ENCODE measurements around the gene ENO1.

DNA sequence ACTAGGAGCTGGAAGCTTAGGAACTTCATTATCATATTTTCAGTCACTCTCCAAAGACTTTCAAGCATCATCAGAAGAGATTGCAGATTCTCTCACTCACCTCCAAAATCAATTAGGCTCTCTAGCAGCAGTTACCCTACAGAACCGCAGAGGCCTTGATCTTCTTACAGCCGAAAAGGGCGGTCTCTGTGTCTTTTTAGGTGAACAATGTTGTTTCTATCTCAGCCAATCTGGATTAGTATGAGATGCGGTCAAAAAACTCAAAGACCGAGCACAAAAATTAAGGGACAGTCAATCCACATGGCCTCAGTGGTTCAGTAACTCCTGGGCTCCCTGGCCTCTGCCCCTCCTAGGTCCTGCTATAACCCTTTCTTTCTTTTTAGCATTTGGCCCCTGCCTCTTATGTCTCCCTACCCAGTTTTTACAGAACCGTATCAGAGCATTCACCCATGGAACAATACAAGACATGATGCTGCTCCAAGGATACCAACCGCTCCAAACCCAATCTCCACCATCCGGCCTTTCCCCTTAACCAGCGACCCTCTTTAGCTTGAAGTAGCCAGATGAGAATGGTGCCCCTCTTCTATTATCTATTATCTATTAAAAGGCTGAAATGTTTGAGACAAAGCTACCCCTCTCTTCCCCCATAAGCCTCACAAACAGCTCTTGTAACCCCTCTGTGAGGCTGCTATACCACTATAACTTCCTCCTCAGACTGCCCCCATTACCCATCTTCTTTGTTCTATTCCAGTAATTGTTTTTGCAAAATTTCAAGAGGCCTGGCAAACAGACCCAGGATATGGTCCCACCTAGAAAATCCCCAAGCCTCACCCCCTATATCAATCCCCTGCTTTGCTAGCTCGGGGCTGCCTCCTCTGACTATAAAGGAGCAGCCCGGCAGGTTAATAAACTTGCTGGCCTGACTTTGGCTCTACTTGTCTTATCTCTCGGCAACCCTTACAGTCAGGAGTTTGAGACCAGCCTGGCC is 48.5 kb upstream of the ENO1 start:
- TF ChIP-seq, protein P1, sequence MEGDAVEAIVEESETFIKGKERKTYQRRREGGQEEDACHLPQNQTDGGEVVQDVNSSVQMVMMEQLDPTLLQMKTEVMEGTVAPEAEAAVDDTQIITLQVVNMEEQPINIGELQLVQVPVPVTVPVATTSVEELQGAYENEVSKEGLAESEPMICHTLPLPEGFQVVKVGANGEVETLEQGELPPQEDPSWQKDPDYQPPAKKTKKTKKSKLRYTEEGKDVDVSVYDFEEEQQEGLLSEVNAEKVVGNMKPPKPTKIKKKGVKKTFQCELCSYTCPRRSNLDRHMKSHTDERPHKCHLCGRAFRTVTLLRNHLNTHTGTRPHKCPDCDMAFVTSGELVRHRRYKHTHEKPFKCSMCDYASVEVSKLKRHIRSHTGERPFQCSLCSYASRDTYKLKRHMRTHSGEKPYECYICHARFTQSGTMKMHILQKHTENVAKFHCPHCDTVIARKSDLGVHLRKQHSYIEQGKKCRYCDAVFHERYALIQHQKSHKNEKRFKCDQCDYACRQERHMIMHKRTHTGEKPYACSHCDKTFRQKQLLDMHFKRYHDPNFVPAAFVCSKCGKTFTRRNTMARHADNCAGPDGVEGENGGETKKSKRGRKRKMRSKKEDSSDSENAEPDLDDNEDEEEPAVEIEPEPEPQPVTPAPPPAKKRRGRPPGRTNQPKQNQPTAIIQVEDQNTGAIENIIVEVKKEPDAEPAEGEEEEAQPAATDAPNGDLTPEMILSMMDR (IDR thresholded peaks at IDR 0.05; ENCODE audit: low read depth, low read length, missing input control): no peak
- TF ChIP-seq, protein P2, sequence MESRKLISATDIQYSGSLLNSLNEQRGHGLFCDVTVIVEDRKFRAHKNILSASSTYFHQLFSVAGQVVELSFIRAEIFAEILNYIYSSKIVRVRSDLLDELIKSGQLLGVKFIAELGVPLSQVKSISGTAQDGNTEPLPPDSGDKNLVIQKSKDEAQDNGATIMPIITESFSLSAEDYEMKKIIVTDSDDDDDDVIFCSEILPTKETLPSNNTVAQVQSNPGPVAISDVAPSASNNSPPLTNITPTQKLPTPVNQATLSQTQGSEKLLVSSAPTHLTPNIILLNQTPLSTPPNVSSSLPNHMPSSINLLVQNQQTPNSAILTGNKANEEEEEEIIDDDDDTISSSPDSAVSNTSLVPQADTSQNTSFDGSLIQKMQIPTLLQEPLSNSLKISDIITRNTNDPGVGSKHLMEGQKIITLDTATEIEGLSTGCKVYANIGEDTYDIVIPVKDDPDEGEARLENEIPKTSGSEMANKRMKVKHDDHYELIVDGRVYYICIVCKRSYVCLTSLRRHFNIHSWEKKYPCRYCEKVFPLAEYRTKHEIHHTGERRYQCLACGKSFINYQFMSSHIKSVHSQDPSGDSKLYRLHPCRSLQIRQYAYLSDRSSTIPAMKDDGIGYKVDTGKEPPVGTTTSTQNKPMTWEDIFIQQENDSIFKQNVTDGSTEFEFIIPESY (IDR thresholded peaks at IDR 0.05): no peak
- TF ChIP-seq RAD21 (IDR thresholded peaks at IDR 0.05): no peak
- TF ChIP-seq, protein P3, sequence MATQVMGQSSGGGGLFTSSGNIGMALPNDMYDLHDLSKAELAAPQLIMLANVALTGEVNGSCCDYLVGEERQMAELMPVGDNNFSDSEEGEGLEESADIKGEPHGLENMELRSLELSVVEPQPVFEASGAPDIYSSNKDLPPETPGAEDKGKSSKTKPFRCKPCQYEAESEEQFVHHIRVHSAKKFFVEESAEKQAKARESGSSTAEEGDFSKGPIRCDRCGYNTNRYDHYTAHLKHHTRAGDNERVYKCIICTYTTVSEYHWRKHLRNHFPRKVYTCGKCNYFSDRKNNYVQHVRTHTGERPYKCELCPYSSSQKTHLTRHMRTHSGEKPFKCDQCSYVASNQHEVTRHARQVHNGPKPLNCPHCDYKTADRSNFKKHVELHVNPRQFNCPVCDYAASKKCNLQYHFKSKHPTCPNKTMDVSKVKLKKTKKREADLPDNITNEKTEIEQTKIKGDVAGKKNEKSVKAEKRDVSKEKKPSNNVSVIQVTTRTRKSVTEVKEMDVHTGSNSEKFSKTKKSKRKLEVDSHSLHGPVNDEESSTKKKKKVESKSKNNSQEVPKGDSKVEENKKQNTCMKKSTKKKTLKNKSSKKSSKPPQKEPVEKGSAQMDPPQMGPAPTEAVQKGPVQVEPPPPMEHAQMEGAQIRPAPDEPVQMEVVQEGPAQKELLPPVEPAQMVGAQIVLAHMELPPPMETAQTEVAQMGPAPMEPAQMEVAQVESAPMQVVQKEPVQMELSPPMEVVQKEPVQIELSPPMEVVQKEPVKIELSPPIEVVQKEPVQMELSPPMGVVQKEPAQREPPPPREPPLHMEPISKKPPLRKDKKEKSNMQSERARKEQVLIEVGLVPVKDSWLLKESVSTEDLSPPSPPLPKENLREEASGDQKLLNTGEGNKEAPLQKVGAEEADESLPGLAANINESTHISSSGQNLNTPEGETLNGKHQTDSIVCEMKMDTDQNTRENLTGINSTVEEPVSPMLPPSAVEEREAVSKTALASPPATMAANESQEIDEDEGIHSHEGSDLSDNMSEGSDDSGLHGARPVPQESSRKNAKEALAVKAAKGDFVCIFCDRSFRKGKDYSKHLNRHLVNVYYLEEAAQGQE (IDR thresholded peaks at IDR 0.05): no peak
